ENCODE data around the gene TEC.

TEC gene

GRCh38 chr4:48269861-48270522 is 354 bp upstream of the TEC start:
- DNase-seq (ENCODE audit: low read depth) = peak; percentile 82

- no peak for DNase-seq (ENCODE audit: low read depth)
These were observed 2.1 kb downstream of the TEC start for GRCh38 chr4:48267574-48267973.

GRCh38 chr4:48266781-48267180 is 2.9 kb downstream of the TEC start:
- DNase-seq (ENCODE audit: low read depth) = no peak

- DNase-seq (ENCODE audit: low read depth) = peak; percentile 80
These were observed 6.7 kb downstream of the TEC start for GRCh38 chr4:48262926-48263325.

GRCh38 chr4:48262484-48262883 is 7.2 kb downstream of the TEC start:
- DNase-seq (ENCODE audit: low read depth) = no peak

- no peak for DNase-seq (ENCODE audit: low read depth)
These were observed 8.4 kb downstream of the TEC start for GRCh38 chr4:48261281-48261680.

GRCh38 chr4:48259748-48260147 is 9.9 kb downstream of the TEC start:
- DNase-seq (ENCODE audit: low read depth) = no peak

- DNase-seq (ENCODE audit: low read depth) = no peak
These were observed 10.7 kb downstream of the TEC start for GRCh38 chr4:48258845-48259397.

GRCh38 chr4:48255959-48256342 is 13.7 kb downstream of the TEC start:
- DNase-seq (ENCODE audit: low read depth) = no peak

GRCh38 chr4:48255072-48255958 is 14.3 kb downstream of the TEC start:
- DNase-seq (ENCODE audit: low read depth) = no peak

- peak; percentile 81 for DNase-seq (ENCODE audit: low read depth)
These were observed 15.1 kb downstream of the TEC start for GRCh38 chr4:48254381-48255071.

- no peak for DNase-seq (ENCODE audit: low read depth)
These were observed 17.3 kb downstream of the TEC start for GRCh38 chr4:48252313-48252712.

- no peak for DNase-seq (ENCODE audit: low read depth)
These were observed 18.7 kb downstream of the TEC start for GRCh38 chr4:48250980-48251379.

GRCh38 chr4:48250343-48250742 is 19.3 kb downstream of the TEC start:
- no peak for DNase-seq (ENCODE audit: low read depth)

GRCh38 chr4:48249378-48249777 is 20.3 kb downstream of the TEC start:
- DNase-seq (ENCODE audit: low read depth) = no peak

- no peak for DNase-seq (ENCODE audit: low read depth)
These were observed 21.1 kb downstream of the TEC start for GRCh38 chr4:48248559-48248953.

- DNase-seq (ENCODE audit: low read depth) = no peak
These were observed 21.6 kb downstream of the TEC start for GRCh38 chr4:48247878-48248558.

GRCh38 chr4:48247142-48247877 is 22.3 kb downstream of the TEC start:
- peak; percentile 40 for DNase-seq (ENCODE audit: low read depth)

- DNase-seq (ENCODE audit: low read depth) = no peak
These were observed 25.0 kb downstream of the TEC start for GRCh38 chr4:48244665-48245064.

GRCh38 chr4:48243887-48244286 is 25.8 kb downstream of the TEC start:
- DNase-seq (ENCODE audit: low read depth) = no peak

- DNase-seq (ENCODE audit: low read depth) = no peak
These were observed 26.2 kb downstream of the TEC start for GRCh38 chr4:48243429-48243828.

Data from EH (cell line).